AML-193 (cell line): ENCODE measurements around the gene PILRA.
"Not testable (repeated sequence)": the region's sequence is repeated elsewhere in the genome, so short reads cannot be mapped to it uniquely, and the experiment has no call there.

Experiments used
- DNase-seq, 2 experiments: peaks; one replicate each; lab custom pipeline; 2025; lab: John Stamatoyannopoulos, UW

PILRA gene

DNA sequence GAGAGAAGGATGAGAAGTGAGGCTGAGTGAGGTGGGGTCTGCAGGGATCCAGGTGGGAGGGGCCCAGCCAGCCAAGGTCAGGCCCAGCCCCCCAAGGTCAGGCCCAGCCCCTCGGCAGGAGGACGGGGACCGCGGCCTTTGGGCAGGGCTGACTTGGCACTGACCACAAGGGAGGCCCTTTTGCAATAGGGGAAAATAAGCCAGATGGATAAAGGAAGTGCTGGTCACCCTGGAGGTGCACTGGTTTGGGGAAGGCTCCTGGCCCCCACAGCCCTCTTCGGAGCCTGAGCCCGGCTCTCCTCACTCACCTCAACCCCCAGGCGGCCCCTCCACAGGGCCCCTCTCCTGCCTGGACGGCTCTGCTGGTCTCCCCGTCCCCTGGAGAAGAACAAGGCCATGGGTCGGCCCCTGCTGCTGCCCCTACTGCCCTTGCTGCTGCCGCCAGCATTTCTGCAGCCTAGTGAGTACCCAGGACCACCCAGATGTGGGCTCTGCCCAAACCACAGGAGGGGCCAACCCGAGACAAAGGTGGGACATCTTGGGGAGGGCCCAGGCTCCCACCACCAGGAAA, at the start of gene PILRA:
Gene PILRA (plus strand): TSS at position 227 of the 571 bp plus-strand sequence. CDS start 170 bp downstream, at position 397.
- peak; percentile 61 to 69 for DNase-seq

DNA sequence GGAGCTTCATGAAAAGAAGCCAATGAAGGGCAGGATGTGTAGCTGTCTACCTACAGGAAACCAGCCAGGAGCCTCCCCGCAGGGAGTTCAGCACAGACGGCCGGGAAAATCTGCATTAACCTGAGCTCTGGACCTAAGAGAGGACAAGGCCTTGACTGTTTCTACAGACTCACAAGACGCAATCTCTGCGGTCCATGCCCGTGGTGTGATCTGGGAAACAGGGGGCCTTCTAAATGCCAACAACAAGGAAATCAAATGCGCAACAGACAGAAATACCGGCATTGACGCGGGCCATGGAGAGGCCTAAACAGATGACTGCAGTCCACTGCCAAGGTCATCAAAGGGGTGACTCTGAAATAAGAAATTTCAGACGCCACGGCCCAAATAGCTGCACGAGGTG, 49.1 kb upstream of the PILRA start:
- DNase-seq, result not testable (repeated sequence)

DNA sequence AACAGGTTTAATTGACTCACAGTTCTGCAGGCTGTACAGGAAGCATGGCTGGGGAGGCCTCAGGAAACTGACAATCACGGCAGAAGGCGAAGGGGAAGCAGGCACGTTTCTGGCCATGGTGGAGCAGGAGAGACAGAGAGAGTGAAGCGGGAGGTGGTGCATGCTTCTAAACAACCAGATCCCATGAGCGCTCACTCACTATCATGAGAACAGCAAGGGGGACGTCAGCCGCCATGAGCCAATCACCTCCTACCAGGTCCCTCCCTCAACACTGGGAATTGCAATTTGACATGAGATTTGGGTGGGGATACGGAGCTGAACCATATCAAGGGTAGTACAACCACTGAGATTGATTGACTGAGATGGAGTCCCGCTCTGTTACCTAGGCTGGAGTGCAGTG, 47.6 kb upstream of the PILRA start:
- DNase-seq, result not testable (repeated sequence)

DNA sequence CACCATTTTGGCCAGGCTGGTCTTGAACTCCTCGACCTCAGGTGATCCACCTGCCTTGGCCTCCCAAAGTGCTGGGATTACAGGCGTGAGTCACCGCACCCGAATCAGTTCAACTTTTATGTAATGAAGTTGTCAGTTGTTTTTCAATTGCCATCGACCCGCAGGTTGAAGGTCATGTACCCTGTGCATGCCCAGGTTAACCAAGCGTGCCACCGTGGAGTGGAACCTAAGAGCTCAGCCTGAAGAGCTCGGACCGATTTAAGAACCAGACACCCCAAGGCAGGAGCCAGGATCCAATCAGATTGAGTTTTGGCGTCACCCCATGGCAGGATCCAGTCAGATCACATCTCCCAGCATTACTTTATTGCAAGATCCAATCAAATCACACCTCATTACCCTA, 46.4 kb upstream of the PILRA start:
- DNase-seq, result not testable (repeated sequence)

DNA sequence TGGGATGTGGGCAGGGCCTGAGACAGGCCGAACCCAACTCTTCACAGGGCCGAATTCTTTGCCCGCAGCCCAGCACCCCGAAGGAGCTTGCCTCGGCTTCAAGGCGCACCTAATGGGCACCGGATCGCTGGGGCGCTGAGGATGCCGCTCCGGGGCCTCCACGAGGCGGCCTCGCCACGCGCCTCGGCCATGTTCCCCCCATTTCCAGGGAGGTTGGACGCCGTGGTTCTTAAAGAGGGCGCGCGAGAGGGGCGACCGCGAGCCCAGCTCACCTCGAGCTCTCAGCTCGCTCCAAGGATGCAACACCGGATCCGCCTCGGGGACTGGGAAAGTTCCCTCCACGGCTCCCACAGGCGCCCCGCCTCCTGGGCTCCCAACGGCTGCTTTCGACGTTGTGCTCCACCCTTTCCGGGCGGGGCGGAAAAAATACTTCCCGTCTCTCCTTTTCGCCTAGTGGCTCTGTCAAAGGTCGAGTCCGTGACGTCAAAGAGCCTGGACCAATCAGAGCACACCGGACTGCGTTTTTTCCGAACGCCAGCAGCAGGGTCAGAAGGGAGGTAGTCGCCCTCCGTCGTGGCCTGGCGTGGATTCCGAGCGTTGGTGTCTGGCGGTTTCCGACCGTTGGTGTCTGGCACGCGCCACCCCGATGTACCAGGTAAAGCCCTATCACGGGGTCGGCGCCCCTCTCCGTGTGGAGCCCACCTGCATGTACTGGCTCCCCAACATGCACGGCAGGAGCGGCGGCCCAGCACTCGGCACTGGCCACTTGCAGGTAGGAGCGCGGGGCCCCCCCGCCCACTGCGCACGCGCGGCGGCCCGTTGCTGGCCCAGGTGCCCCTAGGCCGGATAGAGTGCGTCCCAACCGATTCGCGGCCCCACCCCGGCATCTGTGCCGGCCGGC, 37.5 kb upstream of the PILRA start:
- peak; percentile 64 to 69 for DNase-seq

GRCh38 chr7:100338083-100338696, 35.1 kb upstream of the PILRA start:
- DNase-seq, result not testable (repeated sequence)

GRCh38 chr7:100341286-100341685, 32.0 kb upstream of the PILRA start:
- not testable (repeated sequence) for DNase-seq

DNA sequence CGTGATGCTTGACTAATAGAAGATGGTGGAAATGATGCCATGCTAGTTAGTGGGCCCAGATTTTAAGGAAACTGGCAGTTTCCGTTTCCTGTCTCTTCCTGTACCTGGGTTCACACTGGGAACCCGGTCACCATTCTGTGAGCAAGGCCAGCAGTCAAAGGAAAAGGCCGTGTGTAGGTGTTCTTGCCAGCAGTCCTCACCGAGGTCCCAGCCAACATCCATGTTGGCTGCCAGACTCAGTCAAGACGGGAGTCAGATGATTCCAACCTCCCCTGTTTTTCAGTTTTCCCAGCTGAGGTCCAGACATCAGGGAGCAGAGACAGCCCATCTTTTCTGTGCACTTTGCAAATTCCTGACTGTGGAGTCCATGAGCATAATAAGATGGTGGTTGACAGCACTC, 30.5 kb upstream of the PILRA start:
- DNase-seq, result no peak

DNA sequence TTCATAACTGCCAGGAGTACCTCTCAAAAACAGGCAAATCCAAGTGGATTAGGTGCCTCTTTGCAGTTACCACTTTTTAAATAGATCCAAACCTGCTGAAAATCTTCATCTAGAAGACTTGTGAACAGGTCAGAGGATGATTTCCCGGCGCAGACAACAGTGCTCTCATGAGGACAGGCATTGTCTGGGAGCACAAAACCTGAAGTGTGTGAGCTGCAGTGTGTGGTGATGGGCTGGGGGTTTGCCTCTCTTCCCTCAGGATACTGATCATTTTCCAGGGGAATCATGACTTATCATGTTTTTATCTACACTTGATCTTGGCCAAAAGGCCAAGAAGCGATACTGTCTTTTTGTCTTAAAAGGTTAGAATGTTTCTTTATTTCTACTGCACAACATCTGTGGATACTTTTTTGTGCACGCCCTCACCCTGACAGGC, 29.1 kb upstream of the PILRA start:
- not testable (repeated sequence) for DNase-seq

GRCh38 chr7:100344560-100345287, 28.6 kb upstream of the PILRA start:
- peak in 1 of 2 experiments; percentile 26 for DNase-seq

GRCh38 chr7:100345288-100345672, 28.0 kb upstream of the PILRA start:
- DNase-seq, result peak; percentile 26 to 48

- no peak for DNase-seq
These were observed 26.4 kb upstream of the PILRA start for GRCh38 chr7:100346921-100347320.

DNA sequence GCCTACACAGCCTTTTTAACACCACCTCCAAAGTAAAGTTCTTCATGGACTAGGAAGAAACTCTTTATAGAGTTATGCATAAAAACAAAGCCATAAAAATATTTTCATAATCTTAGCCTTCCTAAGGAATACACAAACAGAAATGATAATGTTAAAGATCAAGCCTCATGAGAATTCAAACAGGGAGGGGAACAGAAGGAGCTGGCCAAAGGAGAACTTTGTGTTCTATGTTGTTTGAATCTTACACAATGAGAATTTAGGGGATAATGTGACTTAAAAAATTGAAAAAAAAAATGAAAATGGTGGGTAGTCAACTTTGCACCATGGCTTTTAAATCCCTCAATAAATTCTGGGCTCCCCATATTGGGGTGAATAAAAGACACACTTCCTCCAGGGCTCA, 24.5 kb upstream of the PILRA start:
- DNase-seq, result no peak

- no peak for DNase-seq
These were observed 23.5 kb upstream of the PILRA start for GRCh38 chr7:100349757-100350156.

DNA sequence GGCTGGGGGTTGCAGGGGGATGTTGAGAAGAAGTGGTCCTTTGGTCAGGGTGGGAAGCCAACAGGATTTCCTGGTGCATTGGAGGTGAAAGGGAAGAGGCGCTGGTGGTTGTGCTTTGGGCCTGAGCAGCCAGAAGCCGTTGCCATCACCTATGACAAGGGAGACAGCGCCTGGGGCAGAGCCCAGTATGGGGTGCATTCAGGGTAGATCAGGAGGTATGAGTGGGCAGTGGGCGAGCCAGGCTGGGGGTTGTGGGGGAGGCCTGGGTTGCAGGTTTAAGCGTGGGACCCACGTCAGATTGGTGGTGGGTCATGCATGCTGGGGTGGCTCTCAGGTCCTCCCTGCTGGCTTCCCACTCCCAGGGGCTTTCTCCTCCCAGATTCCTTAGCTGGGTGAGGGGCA, 21.6 kb upstream of the PILRA start:
- DNase-seq, result no peak

DNA sequence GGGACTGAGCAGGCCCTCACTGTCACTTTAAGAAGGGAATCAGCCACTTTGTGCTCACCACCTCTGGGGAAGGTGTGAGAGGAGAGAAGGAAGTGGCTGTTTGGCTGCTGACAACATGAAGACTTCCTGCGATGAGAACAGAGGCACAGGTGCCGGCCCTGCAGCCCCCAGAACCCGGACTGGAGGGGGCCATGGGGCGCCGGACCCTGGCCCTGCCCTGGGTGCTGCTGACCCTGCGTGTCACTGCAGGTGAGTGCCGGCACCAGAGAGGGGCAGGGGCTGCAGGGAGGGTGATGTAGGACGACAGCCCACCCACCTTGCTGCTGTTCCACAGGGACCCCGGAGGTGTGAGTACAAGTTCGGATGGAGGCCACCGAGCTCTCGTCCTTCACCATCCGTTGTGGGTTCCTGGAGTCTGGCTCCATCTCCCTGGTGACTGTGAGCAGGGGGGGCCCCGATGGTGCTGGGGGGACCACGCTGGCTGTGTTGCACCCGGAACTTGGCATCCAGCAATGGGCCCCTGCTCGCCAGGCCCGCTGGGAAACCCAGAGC, 21.0 kb upstream of the PILRA start:
- DNase-seq, result not testable (repeated sequence)

DNA sequence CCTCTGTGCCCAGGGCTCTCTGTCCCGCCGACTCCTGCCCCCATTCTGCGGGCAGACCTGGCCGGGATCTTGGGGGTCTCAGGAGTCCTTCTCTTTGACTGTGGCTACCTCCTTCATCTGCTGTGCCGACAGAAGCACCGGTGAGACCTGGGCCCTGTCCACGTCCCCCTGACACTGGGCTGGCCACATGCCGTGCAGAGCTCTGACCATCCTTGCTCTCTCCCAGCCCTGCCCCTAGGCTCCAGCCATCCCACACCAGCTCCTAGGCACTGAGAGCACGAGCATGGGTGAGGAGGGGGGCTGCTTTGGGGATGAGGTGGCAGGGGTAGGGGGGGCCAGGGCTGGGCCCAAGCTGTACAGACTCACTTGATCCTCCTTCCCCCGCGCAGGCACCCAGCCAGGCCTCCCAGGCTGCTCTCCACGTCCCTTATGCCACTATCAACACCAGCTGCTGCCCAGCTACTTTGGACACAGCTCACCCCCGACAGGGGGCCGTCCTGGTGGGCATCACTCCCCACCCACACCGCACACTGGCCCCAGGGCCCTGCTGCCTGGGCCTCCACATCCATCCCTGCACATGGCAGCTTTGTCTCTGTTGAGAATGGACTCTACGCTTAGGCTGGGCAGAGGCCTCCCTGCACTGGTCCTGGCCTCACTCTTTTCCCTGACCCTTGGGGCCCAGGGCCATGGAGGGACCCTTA, 20.2 kb upstream of the PILRA start:
- no peak for DNase-seq

- no peak for DNase-seq
These were observed 19.5 kb upstream of the PILRA start for GRCh38 chr7:100353685-100354330.

DNA sequence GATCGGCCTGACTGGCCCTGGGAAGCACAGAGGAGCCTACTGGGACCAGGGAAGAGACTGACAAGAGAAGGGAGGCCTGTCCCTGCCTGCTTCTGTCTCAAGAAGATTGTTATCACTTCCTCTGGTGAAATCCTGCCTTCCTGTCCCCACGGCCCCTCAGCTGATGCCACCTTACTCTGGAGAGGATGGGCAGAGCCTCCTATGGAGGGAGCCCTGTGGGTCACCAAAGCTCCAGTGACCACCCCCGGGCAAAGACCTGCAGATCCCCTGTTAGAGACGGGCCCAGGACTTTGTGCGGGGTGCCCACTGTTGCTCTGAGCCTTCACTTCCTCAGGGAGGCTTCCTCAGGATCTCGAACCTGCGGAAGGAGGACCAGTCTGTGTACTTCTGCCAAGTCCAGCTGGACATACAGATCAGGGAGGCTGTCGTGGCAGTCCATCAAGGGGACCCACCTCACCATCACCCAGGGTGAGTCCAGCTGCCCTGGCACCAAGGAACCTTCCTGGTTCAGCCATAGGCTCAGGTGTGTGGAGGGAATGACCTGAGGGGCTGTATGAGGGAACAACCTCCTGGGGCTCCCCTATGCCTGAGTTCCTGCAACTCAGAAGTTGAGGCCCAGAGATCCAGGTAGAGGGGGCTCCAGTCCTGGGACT, 16.7 kb upstream of the PILRA start:
- no peak for DNase-seq

DNA sequence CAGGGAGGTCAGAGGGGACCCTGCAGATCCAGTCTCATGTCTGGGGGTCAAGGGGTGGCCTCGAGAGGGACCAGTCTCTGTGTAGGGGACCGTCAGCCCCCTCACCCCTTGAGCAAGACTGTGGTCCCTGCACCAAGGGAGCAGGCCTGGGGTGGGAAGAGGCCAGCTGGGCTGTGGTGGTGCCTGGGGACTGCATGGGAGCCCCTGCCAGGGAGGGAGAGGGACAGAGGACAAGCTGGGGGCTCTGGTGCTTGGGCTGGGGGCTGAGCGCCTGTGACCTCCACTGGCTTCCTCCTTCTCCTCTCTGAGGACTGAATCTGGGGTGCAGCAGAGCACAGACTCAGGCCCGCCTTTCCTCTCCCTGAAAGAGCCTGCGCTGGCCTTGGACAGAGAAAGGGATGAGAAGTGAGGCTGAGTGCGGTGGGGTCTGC, 16.1 kb upstream of the PILRA start:
- DNase-seq, result no peak
